DMS114 treated with DMSO at 0.1 percent for 48 hours (cell line): ENCODE data around the gene HTT.
"Not testable (repeated sequence)": the region's sequence is repeated elsewhere in the genome, so short reads cannot be mapped to it uniquely, and the experiment has no call there.

ENCODE experiments used
- DNase-seq: peaks from one replicate; lab custom pipeline; 2025; ENCODE audit not compliant: unreplicated experiment; lab: John Stamatoyannopoulos, UW

The HTT gene

GRCh38 chr4:3161044-3161443, 86.6 kb downstream of the HTT start:
- DNase-seq: not testable (repeated sequence)

- DNase-seq: not testable (repeated sequence)
Observed at GRCh38 chr4:3166434-3166833, 92.0 kb downstream of the HTT start.

GRCh38 chr4:3168029-3168428, 93.5 kb downstream of the HTT start:
- DNase-seq: no peak

GRCh38 chr4:3174371-3175338, 100.2 kb downstream of the HTT start:
- DNase-seq: no peak

- DNase-seq: no peak
Observed at GRCh38 chr4:3176367-3177229, 102.1 kb downstream of the HTT start.

GRCh38 chr4:3177426-3177825, 102.9 kb downstream of the HTT start:
- no peak for DNase-seq

- no peak for DNase-seq
Observed at GRCh38 chr4:3177905-3178304, 103.4 kb downstream of the HTT start.

GRCh38 chr4:3178351-3178750, 103.9 kb downstream of the HTT start:
- DNase-seq: no peak

GRCh38 chr4:3179126-3179706, 104.7 kb downstream of the HTT start:
- DNase-seq: no peak

GRCh38 chr4:3183008-3183407, 108.5 kb downstream of the HTT start:
- DNase-seq: no peak

GRCh38 chr4:3184725-3185124, 110.2 kb downstream of the HTT start:
- no peak for DNase-seq

- DNase-seq: no peak
Observed at GRCh38 chr4:3186609-3187008, 112.1 kb downstream of the HTT start.

- DNase-seq: no peak
Observed at GRCh38 chr4:3188118-3188517, 113.6 kb downstream of the HTT start.

GRCh38 chr4:3189459-3189858, 115.0 kb downstream of the HTT start:
- DNase-seq: no peak

- no peak for DNase-seq
Observed at GRCh38 chr4:3190549-3190948, 116.1 kb downstream of the HTT start.

GRCh38 chr4:3192188-3192587, 117.7 kb downstream of the HTT start:
- no peak for DNase-seq

GRCh38 chr4:3192827-3193226, 118.3 kb downstream of the HTT start:
- no peak for DNase-seq

- DNase-seq: no peak
Observed at GRCh38 chr4:3193531-3194203, 119.2 kb downstream of the HTT start.

- DNase-seq: no peak
Observed at GRCh38 chr4:3196670-3197359, 122.3 kb downstream of the HTT start.

GRCh38 chr4:3197366-3198105, 123.1 kb downstream of the HTT start:
- DNase-seq: no peak
